ENCODE results near the gene BEND6.

BEND6 gene, protein sequence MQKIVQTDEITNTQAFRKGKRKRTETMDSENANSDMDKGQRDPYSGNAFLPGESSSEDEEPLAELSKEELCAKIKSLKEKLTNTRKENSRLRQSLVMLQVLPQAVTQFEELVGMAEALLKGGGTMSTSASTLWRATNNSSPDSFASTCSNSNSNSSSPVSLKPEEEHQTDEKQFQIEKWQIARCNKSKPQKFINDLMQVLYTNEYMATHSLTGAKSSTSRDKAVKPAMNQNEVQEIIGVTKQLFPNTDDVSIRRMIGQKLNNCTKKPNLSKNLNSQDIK

GRCh38 chr6:56954403-56955170 lies at the start of gene BEND6:
BEND6 (plus strand) TSS chr6:56955107; CDS start chr6:56981811, 26,704 bp downstream.
- peak; percentile 52 to 65 for DNase-seq

- no peak for DNase-seq
These were observed 49.5 kb upstream of the BEND6 start for GRCh38 chr6:56905378-56905777.

DNA sequence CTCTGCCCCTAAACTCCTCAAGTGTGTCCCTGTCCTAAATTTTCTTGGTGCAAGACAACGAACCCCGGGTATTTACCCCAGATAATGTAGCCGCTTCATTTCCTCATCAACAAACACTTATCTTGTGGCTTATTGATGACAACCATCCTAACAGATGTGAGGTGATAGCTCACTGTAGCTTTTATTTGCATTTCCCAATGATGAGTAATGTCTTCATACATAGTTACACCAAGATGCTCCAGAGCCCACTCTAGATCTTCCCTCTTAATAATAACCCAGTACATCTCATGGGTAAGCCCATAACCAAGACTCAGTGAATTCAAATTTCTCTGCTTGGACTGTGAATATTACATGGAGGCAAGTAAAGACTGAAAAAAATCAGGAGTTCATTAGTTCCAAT lies 48.2 kb upstream of the BEND6 start:
- no peak for DNase-seq

DNA sequence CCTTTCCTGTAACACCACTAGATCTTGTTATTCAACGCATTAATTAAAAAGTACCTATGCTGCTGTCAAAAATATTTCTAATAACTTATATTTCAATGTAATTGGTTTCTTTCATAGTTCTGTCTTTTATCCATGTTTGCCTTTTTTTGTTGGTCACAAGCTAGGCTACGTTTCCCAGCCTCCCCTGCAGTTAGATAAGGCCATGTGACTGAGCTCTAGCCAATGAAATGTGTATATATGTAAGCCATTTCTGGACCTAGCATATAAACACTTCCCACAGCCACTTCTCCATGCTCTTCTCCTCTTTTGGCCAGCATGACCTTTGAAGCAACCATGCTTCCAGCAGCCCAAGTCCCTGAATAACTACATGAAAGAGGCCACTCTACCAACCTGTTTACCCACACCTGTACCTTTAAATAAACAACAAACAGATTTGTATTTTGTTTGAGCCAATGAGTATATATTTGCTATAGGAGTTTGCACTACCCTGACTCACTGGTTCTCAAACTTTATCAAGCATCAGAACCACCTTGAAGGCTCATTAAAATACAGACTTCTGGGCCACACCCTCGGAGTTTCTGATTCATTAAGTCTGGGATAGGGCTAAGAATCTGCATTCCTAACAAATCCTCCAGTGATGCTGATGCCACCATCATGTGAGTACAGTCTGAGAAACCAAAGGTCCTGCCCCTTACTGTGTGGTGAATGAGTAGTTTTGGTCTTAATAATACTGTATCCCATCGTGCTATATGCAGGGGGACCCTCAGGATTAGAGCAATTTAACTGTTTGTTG lies 45.6 kb upstream of the BEND6 start:
- no peak for DNase-seq

DNA sequence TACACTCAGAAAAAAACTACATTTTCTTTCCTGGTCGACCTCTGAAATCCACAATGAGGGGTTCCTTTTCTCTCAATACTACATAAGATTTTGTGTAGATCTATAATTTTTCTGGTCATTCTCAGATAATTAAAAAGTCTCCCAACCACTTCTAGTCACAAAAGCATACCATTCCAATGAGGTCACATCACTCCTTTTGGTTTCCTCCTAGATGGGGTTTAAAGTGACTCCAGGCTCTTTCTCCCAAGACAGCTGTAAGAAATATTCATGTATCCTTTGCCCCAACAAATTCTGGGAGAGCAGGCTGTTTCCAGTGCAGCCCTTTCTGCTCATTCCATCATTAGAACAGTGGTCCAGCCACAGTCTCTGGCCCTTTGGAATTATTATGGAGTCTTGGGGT lies 43.1 kb upstream of the BEND6 start:
- DNase-seq: no peak

- no peak for DNase-seq
These were observed 41.4 kb upstream of the BEND6 start for GRCh38 chr6:56913285-56914074.

DNA sequence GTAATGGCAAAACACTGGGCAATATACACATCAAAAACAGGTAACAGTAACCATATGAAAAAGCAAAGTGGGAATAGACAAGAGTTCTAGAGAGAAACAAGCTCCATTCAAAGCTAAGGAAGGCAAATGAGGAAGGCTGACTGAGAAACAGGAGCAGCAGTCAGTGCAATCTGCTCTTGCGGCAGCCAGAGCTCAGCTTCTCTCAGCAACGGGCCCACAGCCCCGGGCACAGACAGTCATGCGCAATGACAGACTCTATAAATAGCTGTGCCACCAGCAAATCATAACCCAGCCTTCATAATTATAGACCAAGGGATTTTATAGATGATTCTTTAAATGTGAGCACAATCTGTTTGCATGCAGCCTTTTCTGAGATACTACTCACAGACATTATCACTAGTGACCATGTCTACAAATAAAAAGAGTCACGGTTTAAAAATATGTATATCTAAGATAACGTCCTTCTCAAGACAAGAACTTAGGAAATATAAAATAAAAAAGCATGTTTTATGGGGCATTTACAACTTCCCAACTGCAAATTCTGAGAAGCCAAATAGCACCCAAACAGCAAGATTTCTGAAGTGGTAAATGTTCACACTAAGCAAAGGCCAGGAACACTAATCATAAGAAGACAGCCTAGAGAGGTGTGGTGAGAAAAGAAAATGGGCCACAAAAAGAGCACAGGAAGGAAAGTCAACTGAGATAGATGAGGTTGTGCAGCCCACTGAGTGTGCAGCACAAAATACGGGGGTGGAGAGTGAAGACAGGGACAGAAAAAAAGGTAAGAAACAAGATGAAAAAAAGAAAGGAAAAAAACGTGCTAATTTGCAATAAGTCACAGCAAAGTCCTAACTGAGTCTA lies 39.9 kb upstream of the BEND6 start:
- peak; percentile 9 to 34 for DNase-seq

GRCh38 chr6:56915832-56916231 lies 39.1 kb upstream of the BEND6 start:
- DNase-seq: no peak

DNA sequence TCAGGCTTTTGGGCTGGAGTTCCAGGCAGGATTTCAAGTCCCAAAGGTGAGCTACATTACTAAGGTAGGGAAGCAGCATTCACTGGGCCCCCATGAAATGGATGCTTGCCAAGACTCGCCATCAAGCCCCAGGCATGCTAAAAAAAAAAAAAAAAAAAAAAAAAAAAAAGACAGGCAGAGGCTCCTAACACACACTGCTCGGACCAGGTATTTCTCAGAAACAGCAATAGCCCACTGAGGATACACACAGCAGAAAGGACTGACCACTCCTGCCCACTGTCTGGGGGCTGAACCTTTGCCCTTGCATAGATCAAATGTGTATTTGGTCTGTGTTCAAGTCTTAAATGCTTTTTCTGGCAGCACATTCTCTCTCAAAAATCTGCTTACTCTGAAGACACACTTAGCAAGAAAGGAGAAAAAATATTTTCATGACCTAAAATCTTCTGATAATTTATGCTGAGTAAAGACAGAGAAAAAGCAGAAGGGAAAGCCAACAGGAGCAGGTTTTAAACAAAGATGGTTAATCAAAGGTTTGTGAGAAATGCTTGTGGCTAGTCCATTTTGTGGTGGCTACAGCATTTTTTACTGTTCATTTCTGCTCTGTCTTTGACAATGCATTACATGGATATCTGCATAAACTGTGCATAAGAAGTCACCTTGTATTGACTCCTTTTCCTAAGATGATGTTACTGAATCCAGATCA lies 37.9 kb upstream of the BEND6 start:
- peak; percentile 11 to 20 for DNase-seq

DNA sequence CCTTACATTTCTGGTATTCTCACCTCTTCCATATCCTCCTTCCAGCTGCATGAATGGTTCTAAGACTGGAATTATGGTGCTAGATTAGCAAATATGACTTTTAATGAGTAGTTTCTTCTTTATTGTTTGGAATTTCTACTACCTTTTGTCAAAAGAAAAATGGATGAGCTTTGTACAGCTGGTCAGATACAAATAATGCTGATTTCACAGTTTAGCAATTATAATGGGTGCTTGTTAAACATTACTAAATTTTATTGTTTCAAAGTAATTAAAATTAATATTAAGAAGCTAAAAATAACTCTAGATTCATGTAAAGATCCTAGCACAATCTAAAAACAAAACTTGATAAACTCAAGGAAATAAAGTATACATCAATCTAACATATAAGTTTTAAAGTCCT lies 32.3 kb upstream of the BEND6 start:
- no peak for DNase-seq

DNA sequence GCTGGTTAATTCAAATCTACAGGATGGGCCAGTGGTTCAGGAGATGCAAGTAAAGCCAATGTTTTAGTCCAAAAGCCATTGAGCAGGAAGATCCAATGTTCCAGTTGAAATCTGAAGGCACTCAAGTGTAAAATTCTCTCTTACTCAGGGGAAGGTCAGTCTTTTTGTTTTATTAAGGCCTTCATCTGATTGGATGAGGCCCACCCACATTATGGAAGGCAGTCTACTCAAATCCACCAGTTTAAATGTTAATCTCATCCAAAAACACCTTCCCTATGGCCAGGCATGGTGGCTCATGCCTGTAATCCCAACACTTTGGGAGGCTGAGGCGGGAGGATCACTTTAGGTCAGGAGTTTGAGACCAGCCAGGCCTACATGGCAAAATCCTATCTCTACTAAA lies 31.3 kb upstream of the BEND6 start:
- no peak for DNase-seq

DNA sequence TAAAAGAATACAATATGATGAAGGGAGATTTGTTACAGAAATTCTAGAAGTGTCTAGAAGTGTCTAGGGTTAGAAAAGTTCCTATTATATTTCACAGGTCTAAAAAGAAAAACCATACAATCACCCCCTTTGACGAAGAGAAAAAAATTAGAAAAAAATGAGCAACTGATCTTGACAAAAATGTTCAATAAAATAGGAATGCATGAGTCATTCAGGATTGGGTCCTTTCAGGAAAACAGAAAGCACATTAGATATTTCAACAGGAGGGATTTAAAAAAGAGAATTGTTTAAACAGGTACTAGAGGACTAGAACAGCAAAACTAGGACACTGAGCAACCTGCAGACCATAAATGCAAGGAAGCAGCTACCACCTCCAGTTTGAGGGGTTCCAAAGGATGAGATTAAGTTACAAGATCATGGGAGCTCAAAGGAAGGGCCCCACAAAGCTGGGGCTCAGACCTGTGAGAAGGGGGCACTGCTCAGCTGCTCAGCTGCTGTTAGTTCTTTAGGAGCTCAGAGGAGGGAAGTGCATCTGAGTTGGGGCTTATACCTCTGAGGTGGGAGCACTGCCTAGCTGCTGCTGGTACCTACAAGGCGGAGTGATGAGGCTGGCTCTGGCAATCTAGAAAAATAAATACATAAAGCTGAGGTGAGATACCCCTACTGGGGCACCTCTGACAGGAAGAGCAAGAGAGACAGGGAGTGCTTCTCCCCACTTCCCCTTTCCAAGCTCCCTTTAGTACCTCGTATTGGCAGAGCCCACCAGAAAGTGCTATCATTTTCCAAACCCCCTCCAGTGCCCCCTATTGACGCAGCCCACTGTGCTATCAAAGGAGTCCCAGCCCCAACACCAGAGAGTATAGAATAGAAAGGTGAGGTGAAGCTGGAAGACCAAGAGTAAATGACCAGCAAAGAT lies 27.1 kb upstream of the BEND6 start:
- no peak for DNase-seq

GRCh38 chr6:56930846-56931245 lies 24.1 kb upstream of the BEND6 start:
- DNase-seq: no peak

GRCh38 chr6:56932910-56933477 lies 21.9 kb upstream of the BEND6 start:
- no peak for DNase-seq

GRCh38 chr6:56933650-56934049 lies 21.3 kb upstream of the BEND6 start:
- no peak for DNase-seq

DNA sequence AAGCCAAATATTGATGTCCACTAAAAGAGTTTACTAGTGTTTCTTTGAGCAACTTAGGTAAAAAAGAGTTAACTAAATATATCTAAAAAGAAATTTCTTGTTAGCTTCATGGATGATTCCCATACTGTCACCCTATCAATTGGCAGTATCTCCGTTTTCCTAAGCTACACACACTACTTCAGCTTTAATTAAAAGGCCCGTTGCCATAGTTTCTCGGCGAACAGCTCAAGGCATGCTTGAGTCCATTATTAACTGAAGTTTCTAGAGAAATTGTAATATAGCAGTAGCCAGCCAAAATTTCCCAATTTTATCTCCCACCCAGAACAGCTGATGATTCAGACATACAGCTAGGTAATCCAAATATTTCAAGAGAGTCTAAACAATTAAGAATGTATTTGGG lies 20.0 kb upstream of the BEND6 start:
- DNase-seq: no peak

DNA sequence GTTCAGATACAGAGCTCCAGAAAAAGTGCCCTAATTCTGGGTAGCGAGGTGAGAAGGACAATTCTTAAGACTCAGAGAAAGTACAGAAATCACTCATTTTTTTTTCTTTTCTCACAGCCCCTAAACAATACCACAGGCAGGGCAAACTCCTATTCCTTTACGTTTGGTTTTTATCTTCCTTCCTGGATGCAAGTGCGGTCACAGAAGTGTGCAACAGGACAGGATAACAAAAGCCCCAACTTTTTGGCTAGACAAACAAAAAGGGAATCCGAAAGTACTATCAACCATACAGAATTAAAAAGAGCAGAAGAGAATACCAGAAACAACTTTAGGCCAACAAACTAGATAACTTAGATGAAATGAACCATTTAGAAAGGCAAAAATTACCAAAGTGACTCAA lies 18.4 kb upstream of the BEND6 start:
- DNase-seq: no peak

GRCh38 chr6:56938649-56939191 lies 16.2 kb upstream of the BEND6 start:
- DNase-seq: no peak

DNA sequence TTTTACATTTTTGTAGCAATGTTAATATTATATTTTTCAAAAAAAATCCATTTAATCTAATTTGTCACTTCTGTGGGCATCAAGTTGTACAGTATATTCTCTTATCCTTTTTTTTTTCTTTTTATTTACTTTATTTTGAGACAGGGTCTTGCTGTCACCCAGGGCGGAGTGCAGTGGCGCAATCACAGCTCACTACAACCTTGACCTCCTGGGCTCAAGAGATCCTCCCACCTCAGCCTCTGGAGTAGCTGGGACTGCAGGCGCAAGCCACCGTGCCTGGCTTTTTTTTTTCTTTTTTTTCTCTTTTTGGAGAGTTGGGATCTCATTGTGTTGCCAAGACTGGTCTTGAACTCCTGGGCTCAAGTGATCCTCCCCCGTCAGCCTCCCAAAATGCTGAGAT lies 14.4 kb upstream of the BEND6 start:
- no peak for DNase-seq
